Neutrophil (primary cell): ENCODE measurements around the gene JKAMP.
A peak's percentile ranks its signal among the peaks of the same experiment; 100 is the strongest.

Source experiments
- H3K27ac ChIP-seq: fragments of 200-600 bp; sonication (generic); 2 replicates; pipeline ENCODE4 v1.5.1; 2016; ENCODE audit warnings: mild to moderate bottlenecking, moderate library complexity
- H3K27me3 ChIP-seq: fragments of 200-600 bp; sonication (generic); 2 replicates; pipeline ENCODE4 v1.6.0; 2016; ENCODE audit warnings: mild to moderate bottlenecking
- H3K36me3 ChIP-seq: fragments of 200-600 bp; sonication (generic); 2 replicates; pipeline ENCODE4 v1.5.1; 2017
- H3K4me1 ChIP-seq, 2 experiments: fragments of 200-600 bp in 1 of 2; sonication (generic) in 1 of 2; 1 replicate in 1 of 2; 2 replicates in 1 of 2; pipeline versions ENCODE4 v1.5.1 to v1.6.1; 2013 to 2016; ENCODE audit warnings: low read depth in 1 of 2, low read length in 1 of 2, mild to moderate bottlenecking in 1 of 2, moderate library complexity in 1 of 2; ENCODE audit not compliant: control insufficient read depth in 1 of 2, insufficient read depth in 1 of 2
- H3K4me3 ChIP-seq, 2 experiments: fragments of 200-600 bp in 1 of 2; sonication (generic) in 1 of 2; 1 replicate in 1 of 2; 2 replicates in 1 of 2; pipeline ENCODE4 v1.5.1; 2013 to 2016; ENCODE audit warnings: low read depth in 1 of 2, low read length in 1 of 2, mild to moderate bottlenecking in 1 of 2, moderate library complexity in 1 of 2
- H3K9me3 ChIP-seq: fragments of 200-600 bp; sonication (generic); 2 replicates; pipeline ENCODE4 v1.5.1; 2016
- TF ChIP-seq, protein P1 (sequence below): fragments of 200-600 bp; sonication (generic); IDR thresholded peaks from 2 replicates; pipeline ENCODE4 v1.5.1; 2016; ENCODE audit warnings: antibody characterized with exemption

JKAMP gene

DNA sequence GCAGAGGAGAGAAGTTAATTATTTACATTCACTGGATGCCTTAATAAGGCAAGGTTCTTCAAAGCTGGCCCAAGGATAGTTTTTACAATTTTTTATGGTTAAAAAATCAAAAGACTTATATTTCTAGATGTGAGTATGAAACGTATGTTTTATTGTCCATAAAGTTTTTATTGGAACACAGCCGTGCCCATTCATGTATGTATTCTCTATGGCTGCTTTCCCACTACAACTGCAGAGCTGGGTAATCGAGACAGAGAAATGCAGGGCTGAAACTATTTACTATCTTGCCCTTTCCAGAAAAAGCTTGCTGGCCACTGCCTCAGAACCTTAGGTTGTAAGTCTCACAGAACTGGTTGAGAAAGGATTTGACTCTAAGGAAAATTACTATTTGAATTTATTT is 16.4 kb downstream of the JKAMP start:
- Histone ChIP-seq H3K36me3 (peaks cover 85% of the 10 kb centered on the region), H3K4me3 (no peak overlapping the region), H3K27ac (no peak overlapping the region), H3K4me1 (no peaks in the 10 kb centered on the region), H3K9me3 (no peaks in the 10 kb centered on the region), H3K27me3 (no peaks in the 10 kb centered on the region)
- TF ChIP-seq, protein P1, sequence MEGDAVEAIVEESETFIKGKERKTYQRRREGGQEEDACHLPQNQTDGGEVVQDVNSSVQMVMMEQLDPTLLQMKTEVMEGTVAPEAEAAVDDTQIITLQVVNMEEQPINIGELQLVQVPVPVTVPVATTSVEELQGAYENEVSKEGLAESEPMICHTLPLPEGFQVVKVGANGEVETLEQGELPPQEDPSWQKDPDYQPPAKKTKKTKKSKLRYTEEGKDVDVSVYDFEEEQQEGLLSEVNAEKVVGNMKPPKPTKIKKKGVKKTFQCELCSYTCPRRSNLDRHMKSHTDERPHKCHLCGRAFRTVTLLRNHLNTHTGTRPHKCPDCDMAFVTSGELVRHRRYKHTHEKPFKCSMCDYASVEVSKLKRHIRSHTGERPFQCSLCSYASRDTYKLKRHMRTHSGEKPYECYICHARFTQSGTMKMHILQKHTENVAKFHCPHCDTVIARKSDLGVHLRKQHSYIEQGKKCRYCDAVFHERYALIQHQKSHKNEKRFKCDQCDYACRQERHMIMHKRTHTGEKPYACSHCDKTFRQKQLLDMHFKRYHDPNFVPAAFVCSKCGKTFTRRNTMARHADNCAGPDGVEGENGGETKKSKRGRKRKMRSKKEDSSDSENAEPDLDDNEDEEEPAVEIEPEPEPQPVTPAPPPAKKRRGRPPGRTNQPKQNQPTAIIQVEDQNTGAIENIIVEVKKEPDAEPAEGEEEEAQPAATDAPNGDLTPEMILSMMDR: no peak

DNA sequence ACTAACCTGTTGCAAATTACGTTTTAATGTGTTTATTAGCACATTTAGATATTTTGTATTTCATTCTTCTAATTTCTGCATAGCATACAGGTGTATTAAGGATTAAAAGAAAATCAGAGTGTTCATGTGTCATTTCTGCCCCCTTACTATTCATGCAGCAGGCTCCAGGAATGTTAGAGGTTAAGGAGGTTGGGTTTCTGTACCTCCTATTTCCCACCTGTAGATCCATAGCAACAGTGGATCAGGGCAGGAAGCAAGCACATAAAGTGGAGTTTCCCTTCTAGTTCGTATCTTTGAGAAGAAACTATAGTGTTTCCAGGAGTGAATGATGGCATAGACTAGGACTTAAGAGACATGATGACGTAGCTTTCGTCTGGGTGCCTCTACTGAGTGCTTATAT is 18.9 kb downstream of the JKAMP start:
- Histone ChIP-seq H3K4me3 (no peak overlapping the region), H3K27me3 (no peaks in the 10 kb centered on the region), H3K4me1 (no peaks in the 10 kb centered on the region), H3K27ac (no peak overlapping the region), H3K36me3 (peaks cover 61% of the 10 kb centered on the region), H3K9me3 (no peaks in the 10 kb centered on the region)
- TF ChIP-seq, protein P1: no peak

DNA sequence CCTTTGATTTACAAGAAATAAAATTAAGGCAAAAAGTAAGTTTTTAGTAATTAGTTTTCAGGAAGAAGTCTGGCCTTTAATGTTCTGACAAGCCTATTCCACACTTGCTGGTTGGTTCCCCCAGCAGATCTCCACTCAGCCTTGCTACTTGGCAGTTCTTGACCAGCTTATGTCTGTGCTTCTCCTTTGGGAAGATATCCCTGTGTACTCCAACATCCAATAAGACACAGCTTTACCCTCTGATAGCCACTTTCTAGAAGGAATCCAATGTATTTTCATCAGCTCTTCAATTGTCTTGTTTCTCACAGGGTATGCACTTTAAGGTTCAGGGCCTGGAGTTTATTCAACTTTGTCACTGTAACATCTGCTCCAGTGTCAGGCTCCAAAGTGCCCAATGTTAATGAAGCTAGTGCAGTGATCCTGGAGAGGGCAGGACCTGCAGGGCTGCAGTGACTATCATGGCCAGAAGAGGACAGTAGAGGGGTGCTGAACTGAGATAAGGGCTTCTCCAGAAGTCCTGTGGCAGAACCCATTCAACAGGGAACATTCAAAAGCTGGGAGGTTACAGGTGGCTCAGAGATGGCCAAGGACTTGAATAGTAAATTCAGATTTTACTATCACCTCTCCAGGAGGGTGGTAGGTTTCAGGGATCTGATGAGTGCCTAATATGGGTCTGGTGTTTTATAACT is 22.9 kb downstream of the JKAMP start:
- Histone ChIP-seq H3K27ac (no peak overlapping the region), H3K4me3 (no peak overlapping the region), H3K9me3 (no peaks in the 10 kb centered on the region), H3K27me3 (no peaks in the 10 kb centered on the region), H3K4me1 (no peaks in the 10 kb centered on the region), H3K36me3 (peaks cover 26% of the 10 kb centered on the region)
- TF ChIP-seq, protein P1: peak; percentile 36

DNA sequence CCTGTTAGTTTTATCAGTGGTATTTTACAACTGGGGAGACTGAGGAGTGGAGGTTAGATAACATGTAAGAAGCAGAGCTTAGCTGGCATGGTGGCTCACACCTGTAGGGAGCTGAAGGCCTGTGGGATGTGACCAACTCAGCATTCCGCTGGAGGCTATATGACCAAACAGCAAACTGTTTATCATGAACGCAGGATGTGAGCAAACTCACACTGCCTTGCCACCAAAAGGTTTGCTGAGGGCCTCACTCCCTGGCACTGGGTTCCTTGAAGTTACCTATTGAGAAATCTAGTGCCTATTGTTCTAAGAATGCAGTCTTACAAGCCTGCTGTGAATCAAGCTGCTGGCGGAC is 23.4 kb downstream of the JKAMP start:
- no peaks in the 10 kb centered on the region for H3K27me3 ChIP-seq
- TF ChIP-seq, protein P1: no peak
- no peaks in the 10 kb centered on the region for H3K4me1 ChIP-seq
- H3K9me3 ChIP-seq: no peaks in the 10 kb centered on the region
- no peak overlapping the region for H3K4me3 ChIP-seq
- peaks cover 23% of the 10 kb centered on the region for H3K36me3 ChIP-seq
- no peak overlapping the region for H3K27ac ChIP-seq

DNA sequence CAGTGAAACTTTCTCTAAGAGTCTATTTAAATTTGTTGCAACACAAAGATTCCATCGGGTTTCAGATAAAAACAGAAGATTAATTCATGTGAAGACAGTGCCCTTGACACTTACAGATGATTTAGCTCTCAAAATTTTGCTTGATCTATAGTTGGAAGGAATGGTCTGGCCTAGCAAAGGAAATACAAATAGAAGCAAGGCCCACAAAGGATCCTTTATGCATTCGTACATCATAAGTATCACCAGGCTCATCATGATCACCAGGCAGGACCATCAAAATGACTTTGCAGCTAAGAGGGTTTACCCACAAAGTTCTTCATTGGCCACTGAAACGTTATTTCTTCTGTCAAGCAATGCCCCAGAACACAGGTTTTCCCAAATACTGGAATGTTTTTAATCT is 24.8 kb downstream of the JKAMP start:
- no peak overlapping the region for H3K27ac ChIP-seq
- TF ChIP-seq, protein P1: no peak
- H3K4me3 ChIP-seq: no peak overlapping the region
- H3K4me1 ChIP-seq: no peaks in the 10 kb centered on the region
- H3K36me3 ChIP-seq: peaks cover 9% of the 10 kb centered on the region
- no peaks in the 10 kb centered on the region for H3K9me3 ChIP-seq
- no peaks in the 10 kb centered on the region for H3K27me3 ChIP-seq
